Measurements from ENCODE around the gene CSTPP1.

DNA sequence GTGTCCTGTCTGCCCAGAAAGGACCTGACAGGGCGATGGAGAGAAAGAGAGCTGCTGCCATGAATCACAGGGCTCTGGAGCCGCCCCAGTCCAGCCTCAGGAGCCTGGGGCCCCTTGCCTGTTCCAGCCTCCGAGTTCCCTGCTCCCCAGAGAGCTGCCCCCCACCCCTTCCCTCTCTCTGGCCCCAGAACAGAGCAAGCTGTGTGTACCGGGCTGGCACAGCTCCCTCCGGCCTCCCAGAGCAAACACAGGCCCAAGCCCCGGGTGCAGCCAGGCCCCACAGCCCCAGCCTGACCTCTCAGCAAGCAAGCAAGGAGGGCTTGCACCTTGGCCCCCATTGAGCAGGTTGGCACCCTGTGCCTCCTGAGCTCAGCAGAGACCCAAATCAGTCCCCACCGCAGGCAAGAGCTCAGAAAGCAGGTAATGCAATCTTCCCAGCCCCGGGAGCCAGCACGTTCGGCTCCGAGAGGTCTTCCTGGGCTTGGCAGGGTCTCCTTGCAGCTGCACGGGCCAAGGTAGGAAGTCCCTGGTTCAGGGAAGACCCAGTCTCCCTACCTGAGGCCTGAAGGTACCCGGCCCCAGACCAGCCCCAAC, 248.2 kb downstream of the CSTPP1 start:
- TF ChIP-seq, protein P1, sequence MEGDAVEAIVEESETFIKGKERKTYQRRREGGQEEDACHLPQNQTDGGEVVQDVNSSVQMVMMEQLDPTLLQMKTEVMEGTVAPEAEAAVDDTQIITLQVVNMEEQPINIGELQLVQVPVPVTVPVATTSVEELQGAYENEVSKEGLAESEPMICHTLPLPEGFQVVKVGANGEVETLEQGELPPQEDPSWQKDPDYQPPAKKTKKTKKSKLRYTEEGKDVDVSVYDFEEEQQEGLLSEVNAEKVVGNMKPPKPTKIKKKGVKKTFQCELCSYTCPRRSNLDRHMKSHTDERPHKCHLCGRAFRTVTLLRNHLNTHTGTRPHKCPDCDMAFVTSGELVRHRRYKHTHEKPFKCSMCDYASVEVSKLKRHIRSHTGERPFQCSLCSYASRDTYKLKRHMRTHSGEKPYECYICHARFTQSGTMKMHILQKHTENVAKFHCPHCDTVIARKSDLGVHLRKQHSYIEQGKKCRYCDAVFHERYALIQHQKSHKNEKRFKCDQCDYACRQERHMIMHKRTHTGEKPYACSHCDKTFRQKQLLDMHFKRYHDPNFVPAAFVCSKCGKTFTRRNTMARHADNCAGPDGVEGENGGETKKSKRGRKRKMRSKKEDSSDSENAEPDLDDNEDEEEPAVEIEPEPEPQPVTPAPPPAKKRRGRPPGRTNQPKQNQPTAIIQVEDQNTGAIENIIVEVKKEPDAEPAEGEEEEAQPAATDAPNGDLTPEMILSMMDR (IDR thresholded peaks at IDR 0.05), result no peak
- TF ChIP-seq POLR2A (IDR thresholded peaks at IDR 0.05), result no peak

All from lower leg skin (tissue), 3 donors.